ENCODE results near the gene LRFN3.

DNA sequence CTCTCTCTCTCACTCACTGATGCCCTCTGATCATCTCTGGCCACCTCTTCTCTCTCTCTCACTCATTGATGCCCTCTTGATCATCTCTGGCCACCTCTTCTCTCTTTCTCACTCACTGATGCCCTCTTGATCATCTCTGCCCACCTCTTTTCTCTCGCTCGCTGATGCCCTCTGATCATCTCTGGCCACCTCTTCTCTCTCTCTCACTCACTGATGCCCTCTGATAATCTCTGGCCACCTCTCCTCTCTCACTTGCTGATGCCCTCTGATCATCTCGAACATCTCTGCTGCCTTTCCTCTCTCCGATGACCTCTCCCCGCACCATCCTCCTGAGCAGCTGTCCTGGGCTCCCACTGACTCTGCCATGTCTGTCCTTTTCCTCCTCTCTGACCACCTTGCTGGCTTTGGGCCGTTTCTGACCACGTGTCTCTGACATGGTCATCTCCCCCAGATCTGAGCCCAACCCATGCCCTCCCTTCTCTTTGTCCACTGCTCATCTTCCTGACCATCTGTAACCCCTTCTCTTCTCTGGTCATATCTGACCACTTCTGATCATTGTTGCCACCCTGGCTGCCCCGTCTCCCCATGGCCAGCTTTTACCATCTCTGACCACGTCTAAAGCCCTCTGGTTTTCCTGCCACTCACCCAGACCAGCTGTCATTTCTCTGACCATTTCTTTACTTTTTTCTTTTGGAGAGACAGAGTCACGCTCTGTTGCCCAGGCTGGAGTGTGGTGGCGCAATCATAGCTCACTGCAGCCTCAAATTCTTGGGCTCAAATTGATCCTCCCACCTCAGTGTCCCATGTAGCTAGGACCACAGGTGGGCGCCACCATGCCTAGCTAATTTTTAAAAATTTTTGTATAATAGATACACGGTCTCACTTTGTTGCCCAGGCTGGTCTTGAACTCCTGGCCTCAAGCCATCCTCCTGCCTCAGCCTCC, 2.4 kb downstream of the LRFN3 start:
- TF ChIP-seq, protein P1, sequence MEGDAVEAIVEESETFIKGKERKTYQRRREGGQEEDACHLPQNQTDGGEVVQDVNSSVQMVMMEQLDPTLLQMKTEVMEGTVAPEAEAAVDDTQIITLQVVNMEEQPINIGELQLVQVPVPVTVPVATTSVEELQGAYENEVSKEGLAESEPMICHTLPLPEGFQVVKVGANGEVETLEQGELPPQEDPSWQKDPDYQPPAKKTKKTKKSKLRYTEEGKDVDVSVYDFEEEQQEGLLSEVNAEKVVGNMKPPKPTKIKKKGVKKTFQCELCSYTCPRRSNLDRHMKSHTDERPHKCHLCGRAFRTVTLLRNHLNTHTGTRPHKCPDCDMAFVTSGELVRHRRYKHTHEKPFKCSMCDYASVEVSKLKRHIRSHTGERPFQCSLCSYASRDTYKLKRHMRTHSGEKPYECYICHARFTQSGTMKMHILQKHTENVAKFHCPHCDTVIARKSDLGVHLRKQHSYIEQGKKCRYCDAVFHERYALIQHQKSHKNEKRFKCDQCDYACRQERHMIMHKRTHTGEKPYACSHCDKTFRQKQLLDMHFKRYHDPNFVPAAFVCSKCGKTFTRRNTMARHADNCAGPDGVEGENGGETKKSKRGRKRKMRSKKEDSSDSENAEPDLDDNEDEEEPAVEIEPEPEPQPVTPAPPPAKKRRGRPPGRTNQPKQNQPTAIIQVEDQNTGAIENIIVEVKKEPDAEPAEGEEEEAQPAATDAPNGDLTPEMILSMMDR (IDR thresholded peaks at IDR 0.05): no peak
- TF ChIP-seq POLR2A (IDR thresholded peaks at IDR 0.05) (no peak), EP300 (IDR thresholded peaks at IDR 0.05) (no peak)
